ENCODE data around the gene PSTPIP2. TPM values are rescaled to one million over a fixed set of nuclear protein-coding genes. Genes with fewer than 3 reads are reported as not detected.

The PSTPIP2 gene
- total RNA-seq, 1 experiment from 2014 or later: 3.3 TPM

DNA sequence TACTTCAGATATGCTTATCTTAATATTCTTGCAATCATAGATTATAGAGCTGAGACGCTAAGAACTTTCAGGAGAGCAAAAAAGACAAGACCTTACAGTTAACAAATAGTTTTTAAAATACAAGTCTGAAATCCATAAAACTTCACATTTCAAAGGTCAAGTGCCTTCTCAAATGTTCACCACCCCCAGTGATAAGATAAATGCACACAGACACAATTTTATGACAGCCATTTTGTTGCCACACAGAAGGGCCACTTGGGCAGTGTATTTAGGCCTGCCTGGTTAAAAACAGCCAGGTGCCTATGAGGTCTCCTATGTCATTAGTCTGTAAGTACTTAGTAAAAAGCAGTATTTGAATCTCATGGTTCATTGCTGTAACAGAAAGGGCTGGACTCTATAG is 8.1 kb upstream of the PSTPIP2 start:
- no peak overlapping the region for H3K14ac ChIP-seq (ENCODE audit: insufficient read depth, low read length)
- no peak overlapping the region for H3K23ac ChIP-seq (ENCODE audit: insufficient read length, low read depth, low read length)
- H3K9ac ChIP-seq (ENCODE audit: extremely low read depth, insufficient read length, low read length): no peak overlapping the region
- no peak overlapping the region for H4K91ac ChIP-seq (ENCODE audit: insufficient read length, low read depth, low read length)
- no peak overlapping the region for H2BK12ac ChIP-seq (ENCODE audit: insufficient read length, low read depth, low read length)
- Mint-ChIP-seq H3K36me3 (ENCODE audit: insufficient read depth in 1 of 3, low read depth in 3 of 3) (peaks cover 36 to 79% (median 64%) of the 10 kb centered on the region in 3 experiments), H3K27me3 (ENCODE audit: low read depth) (no peaks in the 10 kb centered on the region), H3K4me3 (no peak overlapping the region), H3K9me3 (no peaks in the 10 kb centered on the region), H3K4me1 (no peaks in the 10 kb centered on the region), H3K27ac (no peak overlapping the region)
- H2AK5ac ChIP-seq (ENCODE audit: insufficient read length, low read length): no peak overlapping the region
- no peaks in the 10 kb centered on the region for H3K4me1 ChIP-seq (ENCODE audit: insufficient read depth, low read length)
- H2AFZ ChIP-seq (ENCODE audit: low read length): no peak overlapping the region
- H2BK15ac ChIP-seq (ENCODE audit: low read depth, low read length): no peak overlapping the region
- no peak overlapping the region for H3K4me2 ChIP-seq (ENCODE audit: insufficient read depth, insufficient read length, low read length)
- no peak overlapping the region for H3K18ac ChIP-seq (ENCODE audit: insufficient read length, low read depth, low read length)
- TF ChIP-seq, protein P1, sequence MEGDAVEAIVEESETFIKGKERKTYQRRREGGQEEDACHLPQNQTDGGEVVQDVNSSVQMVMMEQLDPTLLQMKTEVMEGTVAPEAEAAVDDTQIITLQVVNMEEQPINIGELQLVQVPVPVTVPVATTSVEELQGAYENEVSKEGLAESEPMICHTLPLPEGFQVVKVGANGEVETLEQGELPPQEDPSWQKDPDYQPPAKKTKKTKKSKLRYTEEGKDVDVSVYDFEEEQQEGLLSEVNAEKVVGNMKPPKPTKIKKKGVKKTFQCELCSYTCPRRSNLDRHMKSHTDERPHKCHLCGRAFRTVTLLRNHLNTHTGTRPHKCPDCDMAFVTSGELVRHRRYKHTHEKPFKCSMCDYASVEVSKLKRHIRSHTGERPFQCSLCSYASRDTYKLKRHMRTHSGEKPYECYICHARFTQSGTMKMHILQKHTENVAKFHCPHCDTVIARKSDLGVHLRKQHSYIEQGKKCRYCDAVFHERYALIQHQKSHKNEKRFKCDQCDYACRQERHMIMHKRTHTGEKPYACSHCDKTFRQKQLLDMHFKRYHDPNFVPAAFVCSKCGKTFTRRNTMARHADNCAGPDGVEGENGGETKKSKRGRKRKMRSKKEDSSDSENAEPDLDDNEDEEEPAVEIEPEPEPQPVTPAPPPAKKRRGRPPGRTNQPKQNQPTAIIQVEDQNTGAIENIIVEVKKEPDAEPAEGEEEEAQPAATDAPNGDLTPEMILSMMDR (conservative IDR thresholded peaks at IDR 0.05): no peak
- no CpG with 5 or more reads among the region's 1 CpG for WGBS (ENCODE audit: extremely low coverage, insufficient read length, low lambda C conversion rate)
- H3K56ac ChIP-seq (ENCODE audit: insufficient read length, low read depth, low read length): no peak overlapping the region
- H3K9me3 ChIP-seq (ENCODE audit: control insufficient read depth, low read depth, low read length): no peaks in the 10 kb centered on the region
- H2BK5ac ChIP-seq (ENCODE audit: insufficient read length, low read length): no peak overlapping the region
- no peak overlapping the region for H3T11ph ChIP-seq (ENCODE audit: low read length)
- H3K27me3 ChIP-seq (ENCODE audit: insufficient read depth, low read length): no peaks in the 10 kb centered on the region
- H2BK120ac ChIP-seq (ENCODE audit: low read depth, low read length, poor library complexity, severe bottlenecking): no peak overlapping the region
- no peak overlapping the region for H4K5ac ChIP-seq (ENCODE audit: insufficient read length, low read depth, low read length)
- no peaks in the 10 kb centered on the region for H3K79me2 ChIP-seq (ENCODE audit: insufficient read depth, low read length)
- H3K27ac ChIP-seq (ENCODE audit: insufficient read length, low read depth, low read length): no peak overlapping the region
- no peak overlapping the region for H2BK20ac ChIP-seq (ENCODE audit: low read depth, low read length, poor library complexity, severe bottlenecking)
- no peaks in the 10 kb centered on the region for H4K20me1 ChIP-seq (ENCODE audit: control insufficient read depth, insufficient read depth, insufficient read length)
- DNase-seq: no peak
- H4K8ac ChIP-seq (replicated peaks; ENCODE audit: insufficient read length, low read depth, low read length): no peak overlapping the region
- no peak overlapping the region for H3K4ac ChIP-seq (ENCODE audit: low read depth, low read length)
- H3K23me2 ChIP-seq (ENCODE audit: insufficient read length, low read depth, low read length, poor library complexity, severe bottlenecking): no peaks in the 10 kb centered on the region
- no peaks in the 10 kb centered on the region for H3K79me1 ChIP-seq (ENCODE audit: insufficient read depth, low read depth, low read length, poor library complexity, severe bottlenecking)
